GM19397 (cell line): ENCODE measurements around the gene PXT1.
"Not testable (repeated sequence)": the region's sequence is repeated elsewhere in the genome, so short reads cannot be mapped to it uniquely, and the experiment has no call there.

Experiments
- ATAC-seq: cut with Tn5 transposase; IDR thresholded peaks from one replicate; pipeline ENCODE4 v1.9.1; 2021; ENCODE audit warnings: mild to moderate bottlenecking, moderate library complexity; ENCODE audit not compliant: unreplicated experiment

Gene PXT1

DNA sequence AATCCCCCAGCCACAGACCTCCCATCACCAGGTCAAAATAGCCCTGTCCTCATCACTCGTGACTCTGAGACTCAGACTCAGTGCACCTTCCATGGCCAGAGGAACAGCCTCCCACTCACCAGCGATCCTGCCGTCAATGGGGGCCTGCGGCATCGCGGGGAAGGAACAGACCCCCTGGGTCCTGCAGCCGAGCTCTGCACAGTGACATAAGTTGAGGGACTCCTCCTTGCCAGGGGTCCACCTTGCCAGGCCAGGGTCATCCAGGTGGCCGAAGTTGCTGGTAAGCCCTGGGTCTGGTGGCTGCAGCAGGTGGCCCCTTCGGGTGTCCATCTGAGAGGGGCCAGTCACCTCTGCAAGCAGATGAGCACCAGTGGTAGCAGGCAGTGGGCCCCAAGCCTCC lies 71.4 kb downstream of the PXT1 start:
- ATAC-seq = no peak

GRCh38 chr6:36370638-36371037 lies 72.0 kb downstream of the PXT1 start:
- no peak for ATAC-seq

- no peak for ATAC-seq
Measured at GRCh38 chr6:36368921-36369865, 73.5 kb downstream of the PXT1 start.

DNA sequence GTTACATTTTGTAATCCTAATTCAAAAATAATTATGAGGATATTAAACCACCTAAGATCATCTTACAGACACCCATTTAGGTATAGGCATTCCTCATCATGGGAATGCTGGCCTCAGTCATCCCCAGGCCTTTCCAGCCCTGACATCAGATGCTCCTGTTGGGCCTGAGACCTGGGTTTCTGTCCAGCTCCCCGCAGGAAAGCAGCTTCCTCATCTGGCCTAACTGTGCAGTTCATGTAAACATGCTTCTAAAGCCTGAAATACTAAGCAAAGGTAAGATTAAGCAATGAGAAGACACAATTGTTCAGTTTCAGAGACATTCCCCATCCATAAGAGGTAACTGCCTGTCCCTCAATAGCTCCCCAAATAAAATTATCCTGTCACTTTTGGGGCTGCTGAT lies 74.2 kb downstream of the PXT1 start:
- ATAC-seq = no peak

- ATAC-seq = no peak
Measured at GRCh38 chr6:36367743-36368142, 74.9 kb downstream of the PXT1 start.

DNA sequence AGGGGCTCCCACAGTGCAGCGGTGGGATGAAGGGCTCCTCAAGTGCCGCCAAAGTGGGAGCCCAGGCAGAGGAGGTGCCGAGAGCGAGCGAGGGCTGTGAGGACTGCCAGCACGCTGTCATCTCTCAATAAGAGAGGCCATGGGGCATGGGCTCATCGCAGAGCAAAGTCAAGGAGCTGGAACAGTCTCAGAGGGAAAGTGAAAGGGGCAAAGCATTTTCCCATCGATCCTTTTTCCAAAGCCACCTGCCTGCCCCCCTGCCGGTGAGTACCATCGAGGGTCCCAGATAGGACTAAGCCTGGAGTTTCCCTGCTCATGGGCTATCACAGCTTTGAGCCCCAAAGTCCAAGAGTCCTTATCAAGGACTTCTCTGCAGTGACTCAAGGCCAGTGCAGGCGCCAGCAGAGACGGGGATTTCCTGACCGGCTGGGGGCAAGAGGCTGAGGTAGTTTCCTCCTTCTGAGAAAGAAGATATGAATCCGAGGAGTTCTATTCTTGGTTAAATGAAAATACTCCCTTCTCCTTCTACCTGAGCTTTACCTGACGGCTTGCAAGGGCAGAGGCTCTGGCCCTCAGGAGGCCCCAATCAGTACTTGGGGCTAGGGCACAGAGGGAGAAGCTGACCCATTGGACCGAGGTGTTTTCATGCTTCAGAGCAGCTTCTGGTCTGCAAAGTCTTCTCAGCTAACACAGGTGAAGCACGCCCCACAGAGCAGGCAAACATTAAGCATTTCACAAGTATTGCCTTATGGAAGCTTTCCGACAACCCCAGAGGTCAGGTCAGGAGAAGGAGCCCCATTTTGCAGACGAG lies 77.8 kb downstream of the PXT1 start:
- ATAC-seq = no peak

DNA sequence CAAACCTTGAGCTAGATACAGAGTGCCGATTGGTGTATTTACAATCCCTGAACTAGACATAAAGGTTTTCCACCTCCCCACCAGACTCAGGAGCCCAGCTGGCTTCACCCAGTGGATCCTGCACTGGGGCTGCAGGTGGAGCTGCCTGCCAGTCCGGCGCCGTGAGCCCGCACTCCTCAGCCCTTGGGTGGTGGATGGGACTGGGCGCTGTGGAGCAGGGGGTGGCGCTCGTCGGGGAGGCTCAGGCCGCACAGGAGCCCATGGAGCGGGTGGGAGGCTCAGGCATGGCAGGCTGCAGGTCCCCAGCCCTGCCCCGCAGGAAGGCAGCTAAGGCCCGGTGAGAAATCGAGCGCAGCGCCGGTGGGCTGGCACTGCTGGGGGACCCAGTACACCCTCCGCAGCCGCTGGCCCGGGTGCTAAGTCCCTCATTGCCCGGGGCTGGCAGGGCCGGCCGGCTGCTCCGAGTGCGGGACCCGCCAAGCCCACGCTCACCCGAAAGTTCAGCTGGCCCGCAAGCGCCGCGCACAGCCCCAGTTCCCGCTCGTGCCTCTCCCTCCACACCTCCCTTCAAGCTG lies 78.5 kb downstream of the PXT1 start:
- ATAC-seq = not testable (repeated sequence)

GRCh38 chr6:36363371-36363752 lies 79.3 kb downstream of the PXT1 start:
- not testable (repeated sequence) for ATAC-seq

GRCh38 chr6:36362551-36363370 lies 79.9 kb downstream of the PXT1 start:
- ATAC-seq = no peak

- ATAC-seq = no peak
Measured at GRCh38 chr6:36361071-36361470, 81.6 kb downstream of the PXT1 start.

DNA sequence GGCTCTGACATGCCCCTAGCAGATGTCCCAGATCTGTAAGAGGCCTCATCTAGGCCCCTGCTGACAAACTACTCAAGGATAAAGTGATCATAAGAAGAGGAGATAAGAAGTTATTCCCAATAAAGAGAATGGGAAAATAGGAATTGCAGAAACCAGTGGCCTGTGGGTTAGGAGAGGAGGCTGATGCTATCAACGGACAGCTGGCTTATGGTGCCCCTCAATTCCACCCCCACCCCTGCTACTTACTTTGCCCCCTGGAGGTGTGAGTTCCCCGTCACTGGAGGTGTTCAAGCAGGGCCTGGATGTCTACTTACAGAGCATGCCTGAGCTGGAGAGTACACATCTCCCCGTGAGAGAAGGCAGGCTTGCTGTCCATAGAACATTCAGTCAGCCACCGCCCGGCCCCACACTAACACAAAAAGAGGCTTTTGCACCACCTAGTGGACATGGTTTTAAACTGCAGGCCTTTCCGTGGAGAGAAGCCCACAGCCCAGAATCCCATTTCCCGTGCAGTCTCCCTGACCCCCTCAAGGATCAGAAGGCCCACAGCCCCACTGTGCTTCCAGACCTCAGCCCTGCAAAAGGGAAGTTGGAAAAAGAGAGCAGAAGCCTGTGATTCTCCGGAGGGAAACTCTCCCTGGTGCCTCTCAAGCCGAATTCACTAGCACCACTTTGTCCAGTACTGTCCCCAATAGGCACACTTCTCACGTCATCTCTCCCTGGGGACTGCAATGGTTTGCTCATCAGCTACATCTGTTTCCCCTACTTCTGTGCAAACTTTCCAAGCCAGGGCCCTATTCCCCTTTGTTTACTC lies 82.2 kb downstream of the PXT1 start:
- no peak for ATAC-seq

DNA sequence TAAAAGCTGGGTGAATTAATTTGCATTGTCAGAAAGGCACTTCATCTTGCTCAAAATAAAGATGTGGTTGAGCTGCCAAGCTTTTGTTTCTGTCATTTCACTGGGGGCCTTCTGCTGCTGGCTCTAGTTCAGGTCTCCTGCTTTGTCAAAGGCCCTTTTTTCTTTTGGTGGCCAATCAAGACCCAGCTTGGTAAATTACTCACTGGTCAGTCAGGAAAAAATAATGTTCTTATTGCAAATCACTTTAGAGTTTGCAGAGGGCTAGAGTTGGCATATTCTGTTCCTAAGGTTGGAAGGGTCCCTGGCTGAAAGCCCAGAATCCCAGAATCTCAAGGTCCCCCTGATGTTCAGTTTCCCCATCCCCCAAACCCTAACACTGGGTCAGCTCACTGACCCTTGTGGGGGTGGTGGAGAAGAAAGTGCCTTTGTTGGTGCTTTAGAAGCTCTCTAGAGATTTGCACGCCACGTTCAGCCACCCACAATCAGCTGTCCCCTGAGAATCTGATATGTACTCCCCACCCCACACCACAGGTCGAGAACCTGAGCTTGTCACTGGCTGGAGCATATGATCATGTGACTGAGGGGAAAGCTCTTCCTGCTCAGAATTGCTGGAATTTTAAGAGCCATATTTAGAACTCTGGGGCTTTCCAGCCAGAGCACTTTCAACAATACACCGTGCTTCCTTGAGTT lies 84.3 kb downstream of the PXT1 start:
- ATAC-seq = no peak

- no peak for ATAC-seq
Measured at GRCh38 chr6:36357872-36358225, 84.8 kb downstream of the PXT1 start.

DNA sequence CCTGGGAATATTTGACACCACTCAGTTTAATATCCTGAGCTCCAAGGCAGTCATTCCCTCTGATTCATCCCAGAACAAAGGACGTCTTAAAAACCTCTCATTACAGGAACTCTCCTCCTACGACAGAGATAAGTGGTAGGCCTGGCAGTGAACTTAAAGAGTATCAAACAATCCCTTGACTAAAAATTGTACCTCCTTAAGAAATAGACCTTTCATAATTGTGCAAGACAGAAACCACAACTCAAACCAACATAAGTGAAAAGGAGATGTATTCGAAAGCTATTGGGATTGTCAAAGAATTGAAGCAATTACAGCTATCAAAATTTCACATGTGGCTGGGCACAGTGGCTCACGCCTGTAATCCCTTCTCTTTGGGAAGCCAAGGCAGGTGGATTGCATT lies 86.8 kb downstream of the PXT1 start:
- no peak for ATAC-seq

DNA sequence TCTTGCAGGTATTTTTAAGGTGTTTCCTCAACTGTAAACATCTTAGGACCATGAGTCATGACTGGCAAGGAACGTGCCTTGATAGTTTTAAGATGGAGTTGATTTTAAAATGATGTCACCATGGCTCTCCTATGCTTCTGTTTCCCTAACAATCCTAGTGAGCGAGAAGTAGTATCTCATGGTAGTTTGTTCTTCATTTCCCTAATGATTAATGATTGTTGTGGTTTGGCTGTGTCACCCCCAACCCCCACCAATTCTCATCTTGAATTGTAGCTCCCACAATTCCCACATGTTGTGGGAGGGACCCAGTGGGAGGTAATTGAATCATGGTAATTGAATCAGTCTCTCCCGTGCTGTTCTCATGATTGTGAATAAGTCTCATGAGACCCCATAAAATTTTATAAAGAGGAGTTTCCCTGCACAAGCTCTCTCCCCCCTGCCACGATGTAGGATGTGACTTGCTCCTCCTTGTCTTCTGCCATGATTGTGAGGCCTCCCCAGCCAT lies 89.2 kb downstream of the PXT1 start:
- no peak for ATAC-seq

DNA sequence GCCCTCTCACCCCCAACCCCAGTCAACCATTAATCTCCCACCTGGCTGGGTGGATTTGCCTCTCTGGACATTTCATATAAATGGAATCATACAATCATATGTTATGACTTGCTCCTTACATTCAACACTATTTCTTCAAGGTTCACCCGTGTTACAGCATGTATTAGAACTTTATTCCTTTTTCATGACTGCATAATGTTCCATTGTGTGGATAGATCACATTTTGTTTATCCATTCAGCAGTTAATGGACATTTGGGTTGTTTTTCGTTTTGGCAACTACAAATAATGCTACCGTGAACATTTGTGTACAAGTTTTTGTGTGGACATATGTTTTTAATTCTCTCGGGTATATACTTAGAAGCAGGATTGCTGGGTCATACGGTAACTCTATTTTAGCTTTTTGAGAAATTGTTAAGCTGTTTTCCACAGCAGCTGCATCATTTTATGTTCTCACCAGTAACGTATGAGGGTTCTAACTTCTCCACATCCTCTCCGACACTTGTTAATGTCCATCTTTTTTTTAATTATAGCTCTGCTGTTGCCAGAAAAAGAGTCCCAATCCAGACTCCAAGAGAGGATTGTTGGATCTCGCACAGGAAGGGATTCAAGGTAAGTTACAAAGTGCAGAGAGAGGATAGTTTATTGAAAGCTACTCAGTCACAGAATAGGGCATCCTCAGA lies 90.0 kb downstream of the PXT1 start:
- ATAC-seq = no peak

DNA sequence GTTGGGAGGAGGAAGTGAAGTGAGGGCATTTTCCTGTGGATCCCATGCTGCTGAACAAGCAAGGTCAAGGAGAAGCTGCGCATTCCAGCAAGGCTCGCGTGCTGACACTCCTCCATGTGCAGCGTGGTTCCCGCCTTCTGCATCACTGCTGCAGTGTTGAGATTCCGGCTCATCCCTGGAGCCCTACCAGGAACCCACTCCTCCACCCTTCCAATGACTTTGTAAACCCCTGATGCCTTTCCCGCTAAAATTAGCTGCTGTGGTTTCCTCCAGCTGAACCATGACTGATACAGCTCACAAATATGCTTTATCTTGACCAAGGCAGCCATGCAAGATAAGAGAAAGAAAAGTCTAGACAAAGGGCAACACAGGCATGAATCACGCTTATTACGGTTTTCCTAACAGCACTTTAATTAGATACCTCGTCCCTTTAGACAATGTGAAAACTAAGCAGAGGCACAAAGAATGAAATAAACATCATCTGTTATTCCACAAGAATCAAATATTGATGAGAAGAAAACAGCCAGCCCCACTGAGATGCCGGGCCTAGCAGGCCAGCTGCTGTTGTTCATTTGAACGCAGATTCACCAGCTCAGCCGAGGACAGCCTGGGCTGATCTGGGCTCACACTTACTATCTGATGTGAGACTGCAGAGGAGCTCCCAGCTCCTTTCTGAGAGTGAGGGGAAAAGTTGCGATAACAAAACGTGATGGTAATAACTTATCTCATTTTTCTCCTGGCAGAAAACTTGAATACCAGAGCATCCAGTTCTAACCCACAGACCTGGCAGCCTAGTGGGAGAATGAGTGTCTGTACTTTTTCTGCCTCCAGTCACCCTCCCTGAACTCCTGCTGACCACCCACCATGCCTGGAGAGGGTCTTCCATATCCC lies 91.7 kb downstream of the PXT1 start:
- no peak for ATAC-seq

- no peak for ATAC-seq
Measured at GRCh38 chr6:36350082-36350481, 92.6 kb downstream of the PXT1 start.
